22Rv1 (cell line): ENCODE results near the gene PASK.

Source experiments
- CTCF ChIP-seq: fragments of 450-650 bp; IDR thresholded peaks from 2 replicates; pipeline ENCODE4 v1.5.1; 2017; ENCODE audit warnings: mild to moderate bottlenecking
- ZFX ChIP-seq: fragments of 450-650 bp; IDR thresholded peaks from 2 replicates; pipeline ENCODE4 v1.6.1; 2017; ENCODE audit warnings: antibody characterized with exemption, borderline replicate concordance

- TF ChIP-seq CTCF (no peak), ZFX (no peak)
Measured at GRCh38 chr2:241154915-241155314, 5.6 kb upstream of the PASK start.
